ENCODE results near the gene PRM1. TPM values are rescaled to one million over a fixed set of nuclear protein-coding genes. Genes with fewer than 3 reads are reported as not detected.

The PRM1 gene
- total and polyA plus RNA-seq, 2 of the 13 experiments (the other 11 are each of a cell fraction or from before 2014, with no cell fraction given) = not detected

DNA sequence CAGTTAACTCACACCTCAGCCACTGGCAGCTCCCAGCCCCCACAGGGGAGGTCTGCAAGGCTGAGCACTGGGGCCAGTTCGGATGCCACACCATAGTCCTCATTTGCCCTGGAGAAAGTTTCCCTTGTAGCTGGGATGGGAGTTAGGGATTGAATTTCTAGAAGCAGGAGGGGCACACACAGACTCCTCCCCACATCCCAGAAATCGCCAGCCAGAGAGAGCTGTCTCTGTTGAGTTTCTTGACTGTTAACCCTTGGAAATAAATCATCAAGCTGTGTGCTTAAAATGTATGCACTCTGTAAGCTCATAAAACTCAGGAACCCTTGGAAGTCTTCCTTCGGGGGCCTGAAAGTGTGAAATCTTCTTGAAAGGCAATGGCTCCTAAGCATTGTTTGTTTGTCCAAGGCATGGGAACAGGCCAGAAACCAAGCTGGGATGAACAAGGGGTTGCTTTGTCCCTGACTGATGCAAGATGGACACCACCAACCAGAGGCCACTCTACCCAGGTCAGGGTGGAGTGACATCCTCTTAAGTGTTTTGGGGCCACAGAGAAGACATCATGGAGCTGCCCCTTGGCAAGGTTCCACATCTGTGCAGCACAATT is 7.3 kb downstream of the PRM1 start (continued):
- TF ChIP-seq, protein P1, sequence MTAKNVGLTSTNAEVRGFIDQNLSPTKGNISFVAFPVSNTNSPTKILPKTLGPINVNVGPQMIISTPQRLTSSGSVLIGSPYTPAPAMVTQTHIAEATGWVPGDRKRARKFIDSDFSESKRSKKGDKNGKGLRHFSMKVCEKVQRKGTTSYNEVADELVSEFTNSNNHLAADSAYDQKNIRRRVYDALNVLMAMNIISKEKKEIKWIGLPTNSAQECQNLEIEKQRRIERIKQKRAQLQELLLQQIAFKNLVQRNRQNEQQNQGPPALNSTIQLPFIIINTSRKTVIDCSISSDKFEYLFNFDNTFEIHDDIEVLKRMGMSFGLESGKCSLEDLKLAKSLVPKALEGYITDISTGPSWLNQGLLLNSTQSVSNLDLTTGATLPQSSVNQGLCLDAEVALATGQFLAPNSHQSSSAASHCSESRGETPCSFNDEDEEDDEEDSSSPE (CRISPR knock-in tag; IDR thresholded peaks at IDR 0.05) = no peak; the same call in 1 of the 2 replicates
- no peak for TF ChIP-seq ZNF547 (CRISPR knock-in tag; IDR thresholded peaks at IDR 0.05)
- TF ChIP-seq MYNN (CRISPR knock-in tag; IDR thresholded peaks at IDR 0.05; ENCODE audit: low read depth) = no peak
- TF ChIP-seq, protein P2, sequence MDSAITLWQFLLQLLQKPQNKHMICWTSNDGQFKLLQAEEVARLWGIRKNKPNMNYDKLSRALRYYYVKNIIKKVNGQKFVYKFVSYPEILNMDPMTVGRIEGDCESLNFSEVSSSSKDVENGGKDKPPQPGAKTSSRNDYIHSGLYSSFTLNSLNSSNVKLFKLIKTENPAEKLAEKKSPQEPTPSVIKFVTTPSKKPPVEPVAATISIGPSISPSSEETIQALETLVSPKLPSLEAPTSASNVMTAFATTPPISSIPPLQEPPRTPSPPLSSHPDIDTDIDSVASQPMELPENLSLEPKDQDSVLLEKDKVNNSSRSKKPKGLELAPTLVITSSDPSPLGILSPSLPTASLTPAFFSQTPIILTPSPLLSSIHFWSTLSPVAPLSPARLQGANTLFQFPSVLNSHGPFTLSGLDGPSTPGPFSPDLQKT (CRISPR knock-in tag; IDR thresholded peaks at IDR 0.05; ENCODE audit: borderline replicate concordance) = no peak
- no peak for TF ChIP-seq HDAC2 (CRISPR knock-in tag; IDR thresholded peaks at IDR 0.05)
- TF ChIP-seq, protein P3, sequence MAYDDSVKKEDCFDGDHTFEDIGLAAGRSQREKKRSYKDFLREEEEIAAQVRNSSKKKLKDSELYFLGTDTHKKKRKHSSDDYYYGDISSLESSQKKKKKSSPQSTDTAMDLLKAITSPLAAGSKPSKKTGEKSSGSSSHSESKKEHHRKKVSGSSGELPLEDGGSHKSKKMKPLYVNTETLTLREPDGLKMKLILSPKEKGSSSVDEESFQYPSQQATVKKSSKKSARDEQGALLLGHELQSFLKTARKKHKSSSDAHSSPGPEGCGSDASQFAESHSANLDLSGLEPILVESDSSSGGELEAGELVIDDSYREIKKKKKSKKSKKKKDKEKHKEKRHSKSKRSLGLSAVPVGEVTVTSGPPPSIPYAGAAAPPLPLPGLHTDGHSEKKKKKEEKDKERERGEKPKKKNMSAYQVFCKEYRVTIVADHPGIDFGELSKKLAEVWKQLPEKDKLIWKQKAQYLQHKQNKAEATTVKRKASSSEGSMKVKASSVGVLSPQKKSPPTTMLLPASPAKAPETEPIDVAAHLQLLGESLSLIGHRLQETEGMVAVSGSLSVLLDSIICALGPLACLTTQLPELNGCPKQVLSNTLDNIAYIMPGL (CRISPR knock-in tag; IDR thresholded peaks at IDR 0.05; ENCODE audit: borderline replicate concordance in 1 of 2, low read depth in 1 of 2) = no peak
- TF ChIP-seq SNRNP70 (IDR thresholded peaks at IDR 0.05; ENCODE audit: low read depth, low read length) = no peak
- no peak for TF ChIP-seq ISX (CRISPR knock-in tag; conservative IDR thresholded peaks at IDR 0.05)
- no peak; the same call in 1 of the 2 replicates for TF ChIP-seq SALL1 (CRISPR knock-in tag; IDR thresholded peaks at IDR 0.05)
- TF ChIP-seq, protein P4, sequence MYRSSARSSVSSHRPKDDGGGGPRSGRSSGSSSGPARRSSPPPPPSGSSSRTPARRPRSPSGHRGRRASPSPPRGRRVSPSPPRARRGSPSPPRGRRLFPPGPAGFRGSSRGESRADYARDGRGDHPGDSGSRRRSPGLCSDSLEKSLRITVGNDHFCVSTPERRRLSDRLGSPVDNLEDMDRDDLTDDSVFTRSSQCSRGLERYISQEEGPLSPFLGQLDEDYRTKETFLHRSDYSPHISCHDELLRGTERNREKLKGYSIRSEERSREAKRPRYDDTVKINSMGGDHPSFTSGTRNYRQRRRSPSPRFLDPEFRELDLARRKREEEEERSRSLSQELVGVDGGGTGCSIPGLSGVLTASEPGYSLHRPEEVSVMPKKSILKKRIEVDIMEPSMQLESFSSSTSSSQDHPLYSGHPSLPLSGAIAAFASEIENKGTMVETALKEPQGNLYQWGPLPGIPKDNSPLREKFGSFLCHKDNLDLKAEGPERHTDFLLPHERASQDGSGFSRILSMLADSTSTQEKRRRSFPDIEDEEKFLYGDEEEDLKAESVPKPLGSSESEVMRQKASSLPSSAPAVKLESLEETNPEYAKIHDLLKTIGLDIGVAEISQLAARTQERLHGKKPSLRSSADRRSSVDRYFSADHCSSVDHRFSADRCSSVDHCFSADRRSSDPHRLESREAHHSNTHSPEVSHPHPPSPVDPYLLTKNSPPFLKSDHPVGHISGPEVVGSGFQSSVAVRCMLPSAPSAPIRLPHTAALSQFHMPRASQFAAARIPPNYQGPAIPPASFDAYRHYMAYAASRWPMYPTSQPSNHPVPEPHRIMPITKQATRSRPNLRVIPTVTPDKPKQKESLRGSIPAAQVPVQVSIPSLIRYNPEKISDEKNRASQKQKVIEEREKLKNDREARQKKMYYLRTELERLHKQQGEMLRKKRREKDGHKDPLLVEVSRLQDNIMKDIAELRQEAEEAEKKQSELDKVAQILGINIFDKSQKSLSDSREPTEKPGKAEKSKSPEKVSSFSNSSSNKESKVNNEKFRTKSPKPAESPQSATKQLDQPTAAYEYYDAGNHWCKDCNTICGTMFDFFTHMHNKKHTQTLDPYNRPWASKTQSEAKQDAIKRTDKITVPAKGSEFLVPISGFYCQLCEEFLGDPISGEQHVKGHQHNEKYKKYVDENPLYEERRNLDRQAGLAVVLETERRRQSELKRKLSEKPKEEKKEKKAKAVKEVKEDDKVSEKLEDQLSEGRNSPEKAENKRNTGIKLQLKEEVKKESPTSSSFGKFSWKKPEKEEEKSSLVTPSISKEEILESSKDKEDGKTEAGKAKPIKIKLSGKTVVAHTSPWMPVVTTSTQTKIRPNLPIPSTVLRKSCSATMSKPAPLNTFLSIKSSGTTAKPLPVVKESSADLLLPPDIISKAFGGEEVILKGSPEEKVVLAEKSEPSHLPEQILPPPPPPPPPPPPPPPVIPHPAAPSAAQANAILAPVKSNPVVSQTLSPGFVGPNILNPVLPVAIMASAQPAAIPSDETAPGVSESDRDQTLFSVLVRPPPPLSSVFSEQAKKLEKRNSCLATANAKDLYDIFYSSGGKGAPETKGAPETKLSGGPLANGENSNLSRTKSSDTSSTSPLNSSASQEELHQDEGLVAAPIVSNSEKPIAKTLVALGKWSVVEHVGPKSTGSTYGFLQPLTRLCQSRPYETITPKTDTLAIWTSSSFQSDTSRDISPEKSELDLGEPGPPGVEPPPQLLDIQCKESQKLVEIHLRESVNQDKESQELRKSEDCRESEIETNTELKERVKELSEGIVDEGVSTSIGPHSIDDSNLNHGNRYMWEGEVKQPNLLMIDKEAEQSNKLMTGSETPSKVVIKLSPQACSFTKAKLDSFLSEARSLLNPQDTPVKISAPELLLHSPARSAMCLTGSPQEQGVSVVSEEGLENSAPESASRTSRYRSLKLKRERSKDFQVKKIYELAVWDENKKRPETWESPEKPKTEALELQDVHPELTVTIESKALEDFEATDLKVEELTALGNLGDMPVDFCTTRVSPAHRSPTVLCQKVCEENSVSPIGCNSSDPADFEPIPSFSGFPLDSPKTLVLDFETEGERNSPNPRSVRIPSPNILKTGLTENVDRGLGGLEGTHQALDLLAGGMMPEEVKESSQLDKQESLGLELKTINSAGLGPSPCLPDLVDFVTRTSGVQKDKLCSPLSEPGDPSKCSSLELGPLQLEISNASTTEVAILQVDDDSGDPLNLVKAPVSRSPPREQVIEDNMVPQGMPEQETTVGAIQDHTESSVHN (CRISPR knock-in tag; IDR thresholded peaks at IDR 0.05) = no peak
- TF ChIP-seq HOXD1 (CRISPR knock-in tag; IDR thresholded peaks at IDR 0.05) = peak; percentile 69; the same call in 1 of the 2 replicates
- TF ChIP-seq GTF3A (CRISPR knock-in tag; conservative IDR thresholded peaks at IDR 0.05) = no peak
- TF ChIP-seq HDAC1 (CRISPR knock-in tag; IDR thresholded peaks at IDR 0.05) = peak; percentile 54; the same call in 1 of the 2 replicates
- no peak for TF ChIP-seq HCFC1 (IDR thresholded peaks at IDR 0.05; ENCODE audit: low read depth, low read length)
- TF ChIP-seq ZNF24 (IDR thresholded peaks at IDR 0.05) = no peak
- peak; percentile 11 to 68; a peak in 2 of 4 replicates for TF ChIP-seq EP300 (IDR thresholded peaks at IDR 0.05; ENCODE audit: low read depth in 2 of 2, low read length in 2 of 2)
- 0 out of 2 replicates have a peak, but pooled peaks have one; percentile 31 for TF ChIP-seq EP300 (CRISPR knock-in tag; IDR thresholded peaks at IDR 0.05; ENCODE audit: borderline replicate concordance)
- no peak for TF ChIP-seq ZNF296 (CRISPR knock-in tag; conservative IDR thresholded peaks at IDR 0.05)
